Uterus (tissue), 4 donors: ENCODE results near the gene USP53. TPM values are rescaled to one million over a fixed set of nuclear protein-coding genes. Genes with fewer than 3 reads are reported as not detected.
"Not testable (repeated sequence)": the region's sequence is repeated elsewhere in the genome, so short reads cannot be mapped to it uniquely, and the experiment has no call there.

Experiments used
- DNase-seq, 2 donors: peaks; one replicate each; pipeline ENCODE4 v3.0.0-alpha.2; 2019 to 2020
- H3K27ac ChIP-seq, 2 donors: fragments of 200-600 bp; sonication (generic); 1 replicate in 1 of 2; 2 replicates in 1 of 2; pipeline ENCODE4 v1.5.1; 2016 to 2018
- H3K27me3 ChIP-seq, 2 donors: fragments of 200-600 bp; sonication (generic); one replicate each; pipeline ENCODE4 v1.5.1; 2018 to 2019; ENCODE audit warnings: control low read depth in 1 of 2
- H3K36me3 ChIP-seq, 2 donors: fragments of 200-600 bp; sonication (generic); one replicate each; pipeline ENCODE4 v1.5.1; 2019; ENCODE audit warnings: control low read depth in 1 of 2
- H3K4me1 ChIP-seq, 2 donors: fragments of 200-600 bp; sonication (generic); one replicate each; pipeline ENCODE4 v1.5.1; 2018 to 2019; ENCODE audit warnings: control low read depth in 1 of 2
- H3K4me3 ChIP-seq, 2 donors: fragments of 200-600 bp; sonication (generic); 1 replicate in 1 of 2; 2 replicates in 1 of 2; pipeline ENCODE4 v1.5.1; 2018 to 2019; ENCODE audit warnings: mild to moderate bottlenecking in 1 of 2
- H3K9me3 ChIP-seq, 2 donors: fragments of 200-600 bp; sonication (generic); one replicate each; pipeline ENCODE4 v1.5.1; 2019; ENCODE audit warnings: control low read depth in 1 of 2
- POLR2A ChIP-seq, 2 donors: fragments of 450-650 bp; IDR thresholded peaks; one replicate each; pipeline ENCODE4 v1.6.1; 2016; ENCODE audit warnings: antibody characterized with exemption in 2 of 2, mild to moderate bottlenecking in 1 of 2, moderate library complexity in 1 of 2
- intact Hi-C: fragments of 100-400 bp; cut with DNase I; formaldehyde crosslinking; loops from one replicate; pipeline ENCODE4 v1.15.1; 2023; ENCODE audit warnings: low total_unique reads
- total RNA-seq, 4 donors: library from RNA; depleted of rRNA in 3 of 4; stranded (reverse); fragments of >200 nt in 3 of 4; gene quantifications; one replicate each; pipeline versions ENCODE4 v1.1.0 to v1.2.4, GENCODE V29; 2014 to 2023
- TF ChIP-seq, protein P1 (sequence below), 4 experiments: fragments of 200-600 bp in 2 of 4; fragments of 450-650 bp in 2 of 4; sonication (generic) in 2 of 4; IDR thresholded peaks; one replicate each; pipeline ENCODE4 v1.5.1; 2016 to 2019; ENCODE audit warnings: antibody characterized with exemption in 4 of 4, mild to moderate bottlenecking in 2 of 4, moderate library complexity in 1 of 4
- donor health status: DM: yes; HTN: yes; CAD: no.

USP53 gene
- total RNA-seq: 100 to 1,000 TPM in 1 of 4 donors, 10 to 100 TPM in 3; 29.5 to 156 (median 48.6) TPM

DNA sequence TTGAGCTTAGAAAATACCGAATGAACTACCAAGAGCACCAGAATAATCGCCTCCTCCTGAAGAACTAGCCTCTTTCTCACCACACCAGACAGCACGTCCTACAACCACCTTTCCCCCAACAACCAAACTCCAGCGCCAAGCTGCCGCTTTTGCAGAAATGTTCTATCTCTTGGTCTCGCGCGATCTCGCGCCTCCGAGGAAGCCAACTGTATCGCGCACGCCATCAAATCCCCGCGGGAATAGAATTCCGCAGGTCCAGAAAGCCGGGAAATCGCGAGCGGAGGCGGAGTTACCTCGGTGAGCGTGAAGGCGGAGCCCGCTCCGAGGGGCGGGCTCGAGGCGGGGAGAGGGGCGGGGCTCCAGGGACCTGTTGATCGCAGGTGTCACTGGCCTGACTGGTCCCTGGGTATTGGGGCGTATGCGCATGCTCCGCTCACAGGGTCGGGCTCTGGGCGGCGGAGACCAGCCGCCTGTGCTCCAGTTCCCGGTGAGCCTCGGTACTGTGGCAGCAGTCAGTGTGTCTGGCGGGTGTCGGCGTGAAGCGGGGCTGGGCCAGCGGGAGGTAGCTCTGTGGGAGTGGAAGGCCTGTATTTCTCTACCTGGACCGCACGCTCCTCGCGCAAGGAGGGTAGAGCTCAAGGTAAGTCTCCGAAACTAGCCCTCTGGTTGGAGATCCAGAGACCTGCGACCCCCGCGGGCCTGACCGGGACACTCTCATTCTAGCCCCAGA lies at the start of gene USP53:
Gene USP53, plus strand, starts transcription at position 480 of the 730 bp plus-strand sequence. CDS start 27,047 bp downstream, outside the sequence.
- intact Hi-C loops: no loop called here
- DNase-seq: peak; percentile 98
- H3K4me1 ChIP-seq: peaks cover 0 to 4% of the 10 kb centered on the region in 2 donors
- no peaks in the 10 kb centered on the region for H3K36me3 ChIP-seq
- H3K27ac ChIP-seq: peak within 1 kb of the TSS; percentile 96 to 98
- TF ChIP-seq POLR2A (IDR thresholded peaks at IDR 0.05): peak; percentile 96 to 97
- TF ChIP-seq, protein P1, sequence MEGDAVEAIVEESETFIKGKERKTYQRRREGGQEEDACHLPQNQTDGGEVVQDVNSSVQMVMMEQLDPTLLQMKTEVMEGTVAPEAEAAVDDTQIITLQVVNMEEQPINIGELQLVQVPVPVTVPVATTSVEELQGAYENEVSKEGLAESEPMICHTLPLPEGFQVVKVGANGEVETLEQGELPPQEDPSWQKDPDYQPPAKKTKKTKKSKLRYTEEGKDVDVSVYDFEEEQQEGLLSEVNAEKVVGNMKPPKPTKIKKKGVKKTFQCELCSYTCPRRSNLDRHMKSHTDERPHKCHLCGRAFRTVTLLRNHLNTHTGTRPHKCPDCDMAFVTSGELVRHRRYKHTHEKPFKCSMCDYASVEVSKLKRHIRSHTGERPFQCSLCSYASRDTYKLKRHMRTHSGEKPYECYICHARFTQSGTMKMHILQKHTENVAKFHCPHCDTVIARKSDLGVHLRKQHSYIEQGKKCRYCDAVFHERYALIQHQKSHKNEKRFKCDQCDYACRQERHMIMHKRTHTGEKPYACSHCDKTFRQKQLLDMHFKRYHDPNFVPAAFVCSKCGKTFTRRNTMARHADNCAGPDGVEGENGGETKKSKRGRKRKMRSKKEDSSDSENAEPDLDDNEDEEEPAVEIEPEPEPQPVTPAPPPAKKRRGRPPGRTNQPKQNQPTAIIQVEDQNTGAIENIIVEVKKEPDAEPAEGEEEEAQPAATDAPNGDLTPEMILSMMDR (IDR thresholded peaks at IDR 0.05): peak in 1 of 4 experiments; percentile 59
- peak within 1 kb of the TSS; percentile 64 to 92 for H3K4me3 ChIP-seq
- no peaks in the 10 kb centered on the region for H3K9me3 ChIP-seq
- no peaks in the 10 kb centered on the region for H3K27me3 ChIP-seq

DNA sequence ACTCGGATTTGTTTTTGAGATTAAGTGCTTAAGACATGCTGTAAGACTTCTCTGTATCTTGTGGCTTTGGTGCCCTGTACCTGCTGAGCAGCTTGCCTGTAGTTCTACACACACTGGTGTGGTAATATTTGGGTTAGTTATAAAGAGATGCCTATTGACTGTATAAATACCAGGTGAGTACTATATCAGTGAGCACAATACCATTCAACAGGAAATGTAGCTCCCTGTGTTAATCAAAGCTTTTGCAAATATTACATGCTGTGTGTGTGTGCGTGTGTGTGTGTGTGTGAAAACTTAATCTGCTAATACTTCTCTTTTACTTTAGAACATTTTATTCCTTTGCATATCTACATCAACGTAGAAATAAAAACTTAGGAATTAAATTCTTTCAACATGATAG lies 46.7 kb upstream of the USP53 start:
- Histone ChIP-seq H3K36me3 (no peaks in the 10 kb centered on the region), H3K4me3 (no peak overlapping the region), H3K9me3 (no peaks in the 10 kb centered on the region), H3K27ac (no peak overlapping the region), H3K4me1 (no peaks in the 10 kb centered on the region), H3K27me3 (no peaks in the 10 kb centered on the region)
- TF ChIP-seq, protein P1 (IDR thresholded peaks at IDR 0.05): no peak
- TF ChIP-seq POLR2A (IDR thresholded peaks at IDR 0.05): no peak
- intact Hi-C loops: no loop called here
- DNase-seq: no peak

DNA sequence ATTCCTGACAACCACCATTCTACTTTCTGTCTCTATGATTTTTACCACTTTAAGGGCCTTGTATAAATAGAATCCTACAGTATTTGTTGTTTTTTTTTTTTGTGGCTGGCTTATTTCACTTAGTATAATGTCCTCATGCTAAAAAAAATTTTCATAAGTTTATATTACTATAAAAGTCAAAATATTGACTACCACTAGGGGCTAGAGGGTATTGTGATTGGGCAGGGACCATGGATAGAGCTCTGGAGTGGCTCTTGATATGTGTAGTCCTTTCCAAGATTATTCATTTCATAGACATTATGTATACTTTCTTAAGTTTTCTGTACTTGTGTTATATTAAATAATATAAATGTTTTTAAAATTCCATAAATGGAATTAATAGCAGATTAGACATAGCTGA lies 42.3 kb upstream of the USP53 start:
- Histone ChIP-seq H3K9me3 (no peaks in the 10 kb centered on the region), H3K27me3 (no peaks in the 10 kb centered on the region), H3K4me3 (no peak overlapping the region), H3K27ac (no peak overlapping the region), H3K36me3 (no peaks in the 10 kb centered on the region), H3K4me1 (no peaks in the 10 kb centered on the region)
- intact Hi-C loops: no loop called here
- no peak for DNase-seq
- TF ChIP-seq POLR2A (IDR thresholded peaks at IDR 0.05): no peak
- TF ChIP-seq, protein P1 (IDR thresholded peaks at IDR 0.05): no peak

DNA sequence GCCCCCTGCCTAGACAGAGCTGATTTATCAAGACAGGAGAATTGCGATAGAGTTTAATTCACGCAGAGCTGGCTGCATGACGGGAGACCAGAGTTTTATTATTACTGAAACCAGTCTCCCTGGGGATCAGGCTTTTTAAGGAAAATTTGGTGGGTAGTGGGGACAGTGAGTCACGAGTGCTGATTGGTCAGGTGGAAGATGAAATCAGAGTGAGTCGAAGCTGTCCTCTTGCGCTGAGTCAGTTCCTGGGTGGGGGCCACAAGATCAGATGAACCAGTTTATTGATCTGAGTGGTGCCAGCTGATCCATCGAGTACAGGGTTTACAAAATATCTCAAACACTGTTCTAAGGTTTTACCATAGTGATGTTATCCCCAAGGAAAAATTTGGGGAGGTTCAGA lies 40.3 kb upstream of the USP53 start:
- no peaks in the 10 kb centered on the region for H3K9me3 ChIP-seq
- no peak overlapping the region for H3K4me3 ChIP-seq
- intact Hi-C loops: no loop called here
- no peaks in the 10 kb centered on the region for H3K4me1 ChIP-seq
- DNase-seq: no peak
- no peak overlapping the region for H3K27ac ChIP-seq
- no peaks in the 10 kb centered on the region for H3K36me3 ChIP-seq
- H3K27me3 ChIP-seq: no peaks in the 10 kb centered on the region
- TF ChIP-seq POLR2A (IDR thresholded peaks at IDR 0.05): no peak
- TF ChIP-seq, protein P1 (IDR thresholded peaks at IDR 0.05): no peak

DNA sequence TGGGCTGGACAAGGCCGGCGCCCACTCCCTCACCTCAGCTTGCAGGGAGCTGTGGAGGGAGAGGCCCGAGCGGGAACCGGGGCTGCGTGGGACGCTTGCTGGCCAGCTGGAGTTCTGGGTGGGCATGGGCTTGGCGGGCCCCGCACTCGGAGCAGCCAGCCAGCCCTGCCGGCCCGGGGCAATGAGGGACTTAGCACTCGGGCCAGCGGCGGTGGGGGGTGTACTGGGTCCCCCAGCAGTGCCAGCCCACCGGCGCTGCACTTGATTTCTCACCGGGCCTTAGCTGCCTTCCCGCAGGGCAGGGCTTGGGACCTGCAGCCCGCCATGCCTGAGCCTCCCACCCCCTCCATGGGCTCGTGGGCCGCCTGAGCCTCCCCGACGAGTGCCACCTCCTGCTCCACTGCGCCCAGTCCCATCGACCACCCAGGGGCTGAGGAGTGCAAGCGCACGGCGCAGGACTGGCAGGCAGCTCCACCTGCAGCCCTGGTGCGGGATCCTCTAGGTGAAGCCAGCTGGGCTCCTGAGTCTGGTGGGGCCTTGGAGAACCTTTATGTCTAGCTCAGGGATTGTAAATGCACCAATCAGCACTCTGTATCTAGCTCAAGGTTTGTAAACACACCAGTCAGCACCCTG lies 38.7 kb upstream of the USP53 start:
- H3K4me3 ChIP-seq, DNase-seq, H3K36me3 ChIP-seq, H3K27ac ChIP-seq, H3K9me3 ChIP-seq, H3K27me3 ChIP-seq, intact Hi-C loops, H3K4me1 ChIP-seq: not testable (repeated sequence)
